H1 (cell line): ENCODE results near the gene COTL1. TPM values are rescaled to one million over a fixed set of nuclear protein-coding genes. Genes with fewer than 3 reads are reported as not detected.

Experiments
- CTCF ChIA-PET: fragments of 300-600 bp; sonication (Branson Sonifier 250); formaldehyde crosslinking; loops from one replicate; lab custom pipeline; 2021; ENCODE audit not compliant: partially characterized antibody; lab: Charles Lee
- POLR2A ChIA-PET: fragments of 300-600 bp; sonication (Branson Sonifier 250); formaldehyde crosslinking; loops from one replicate; lab custom pipeline; 2021; ENCODE audit warnings: inconsistent platforms; ENCODE audit not compliant: partially characterized antibody; lab: Charles Lee
- DNase-seq, 2 experiments: peaks; one replicate each; pipeline versions ENCODE4 v3.0.0 to v3.0.0-alpha.2; 2010 to 2022; ENCODE audit warnings: low spot score in 2 of 2, low read depth in 1 of 2, mixed read lengths in 1 of 2
- FAIRE-seq: peaks from 2 replicates; lab custom pipeline; 2011; peaks lifted over from hg19 to GRCh38; lab: Jason Lieb, UNC
- H2AFZ ChIP-seq: 2 replicates; pipeline ENCODE4 v1.8.1; 2012; ENCODE audit warnings: low read length, inconsistent platforms
- H2AK5ac ChIP-seq: 2 replicates; pipeline ENCODE4 v1.6.1; 2013; ENCODE audit warnings: low read depth, low read length
- H2BK120ac ChIP-seq: replicated peaks from 2 replicates; pipeline ENCODE3; 2013; ENCODE audit warnings: low read depth, low read length, inconsistent platforms
- H2BK12ac ChIP-seq: 2 replicates; pipeline ENCODE4 v1.6.1; 2013; ENCODE audit warnings: low read depth, low read length
- H2BK15ac ChIP-seq: 2 replicates; pipeline ENCODE4 v1.6.1; 2013; ENCODE audit warnings: low read length
- H2BK20ac ChIP-seq: 2 replicates; pipeline ENCODE4 v1.6.1; 2013; ENCODE audit warnings: low read length
- H2BK5ac ChIP-seq: 2 replicates; pipeline ENCODE4 v1.6.1; 2013; ENCODE audit warnings: low read depth, low read length
- H3K14ac ChIP-seq: 2 replicates; pipeline ENCODE4 v1.6.1; 2013; ENCODE audit warnings: inconsistent platforms; ENCODE audit not compliant: insufficient read length
- H3K18ac ChIP-seq: 2 replicates; pipeline ENCODE4 v1.6.1; 2013; ENCODE audit warnings: low read length; ENCODE audit errors: extremely low read depth
- H3K23ac ChIP-seq: 2 replicates; pipeline ENCODE4 v1.6.1; 2013; ENCODE audit warnings: inconsistent platforms; ENCODE audit not compliant: insufficient read length
- H3K23me2 ChIP-seq: 2 replicates; pipeline ENCODE4 v1.6.1; 2013; ENCODE audit warnings: low read depth, low read length
- H3K27ac ChIP-seq: 2 replicates; pipeline ENCODE4 v1.6.1; 2011; ENCODE audit warnings: low read depth, low read length, inconsistent platforms
- H3K27me3 ChIP-seq, 4 experiments: replicated peaks in 1 of 4; 1 replicate in 1 of 4; 2 replicates in 3 of 4; pipeline versions ENCODE4 v1.6.1 to v1.8.1; 2011 to 2013; ENCODE audit warnings: low read length in 3 of 4, mild to moderate bottlenecking in 3 of 4, inconsistent platforms in 2 of 4, mixed read lengths in 2 of 4, moderate library complexity in 1 of 4; ENCODE audit not compliant: control insufficient read depth in 3 of 4, insufficient read depth in 3 of 4; ENCODE audit errors: extremely low read depth in 1 of 4
- H3K36me3 ChIP-seq, 4 experiments: 2 replicates each; pipeline versions ENCODE4 v1.6.1 to v1.8.1; 2011 to 2013; ENCODE audit warnings: mild to moderate bottlenecking in 4 of 4, low read length in 3 of 4, moderate library complexity in 2 of 4, control low read depth in 1 of 4, inconsistent platforms in 1 of 4; ENCODE audit not compliant: insufficient read depth in 4 of 4, control insufficient read depth in 2 of 4
- H3K4ac ChIP-seq: replicated peaks from 2 replicates; pipeline ENCODE3; 2013; ENCODE audit warnings: low read length, low read depth, mixed read lengths, inconsistent platforms; ENCODE audit not compliant: insufficient read length
- H3K4me1 ChIP-seq, 4 experiments: replicated peaks in 1 of 4; 1 replicate in 1 of 4; 2 replicates in 3 of 4; pipeline versions ENCODE4 v1.6.1 to v1.8.1; 2011 to 2013; ENCODE audit warnings: low read length in 3 of 4, inconsistent platforms in 2 of 4, mixed read lengths in 1 of 4; ENCODE audit not compliant: insufficient read depth in 4 of 4, control insufficient read depth in 3 of 4
- H3K4me2 ChIP-seq, 2 experiments: 2 replicates each; pipeline versions ENCODE4 v1.6.1 to v1.8.1; 2011 to 2013; ENCODE audit warnings: low read depth in 2 of 2, low read length in 2 of 2, control low read depth in 1 of 2, inconsistent platforms in 1 of 2, mild to moderate bottlenecking in 1 of 2; ENCODE audit not compliant: insufficient read depth in 1 of 2
- H3K4me3 ChIP-seq, 4 experiments: fragments of 200-600, 300-600 bp in 1 of 4; sonication (generic), shearing (Covaris generic), sonication (Bioruptor Twin) in 1 of 4; 2 replicates each; pipeline versions ENCODE4 v1.5.1 to v1.8.1; 2011 to 2016; ENCODE audit warnings: low read length in 4 of 4, low read depth in 3 of 4, control low read depth in 2 of 4, inconsistent platforms in 2 of 4, mild to moderate bottlenecking in 2 of 4, mixed read lengths in 1 of 4, moderate library complexity in 1 of 4; ENCODE audit not compliant: insufficient read depth in 2 of 4; ENCODE audit errors: extremely low read depth in 1 of 4
- H3K56ac ChIP-seq: replicated peaks from 2 replicates; pipeline ENCODE3; 2013; ENCODE audit warnings: low read depth, mild to moderate bottlenecking, mixed read lengths, low read length, inconsistent platforms; ENCODE audit not compliant: insufficient read length
- H3K79me1 ChIP-seq: 2 replicates; pipeline ENCODE4 v1.6.1; 2013; ENCODE audit warnings: low read depth, low read length, control low read depth
- H3K79me2 ChIP-seq, 2 experiments: 2 replicates each; pipeline versions ENCODE4 v1.6.1 to v1.8.1; 2012 to 2013; ENCODE audit warnings: low read length in 2 of 2, mild to moderate bottlenecking in 2 of 2, inconsistent platforms in 1 of 2; ENCODE audit not compliant: insufficient read depth in 2 of 2, control insufficient read depth in 1 of 2
- H3K9ac ChIP-seq, 4 experiments: replicated peaks in 1 of 4; 1 replicate in 1 of 4; 2 replicates in 3 of 4; pipeline versions ENCODE4 v1.6.1 to v1.8.1; 2011 to 2013; ENCODE audit warnings: low read depth in 3 of 4, low read length in 3 of 4, control low read depth in 2 of 4, mild to moderate bottlenecking in 2 of 4, moderate library complexity in 2 of 4, inconsistent platforms in 1 of 4; ENCODE audit errors: extremely low read depth in 1 of 4
- H3K9me3 ChIP-seq, 2 experiments: 2 replicates each; pipeline versions ENCODE4 v1.6.1 to v1.8.1; 2012 to 2013; ENCODE audit warnings: mild to moderate bottlenecking in 2 of 2, moderate library complexity in 2 of 2, control low read depth in 1 of 2, inconsistent platforms in 1 of 2, low read depth in 1 of 2, low read length in 1 of 2, mixed read lengths in 1 of 2; ENCODE audit not compliant: insufficient read depth in 2 of 2
- H4K20me1 ChIP-seq, 2 experiments: replicated peaks in 1 of 2; 2 replicates each; pipeline versions ENCODE3 to v1.8.1; 2011 to 2013; ENCODE audit warnings: inconsistent platforms in 2 of 2, low read length in 2 of 2, mild to moderate bottlenecking in 1 of 2; ENCODE audit not compliant: insufficient read depth in 2 of 2, control insufficient read depth in 1 of 2
- H4K5ac ChIP-seq: 2 replicates; pipeline ENCODE4 v1.6.1; 2013; ENCODE audit warnings: low read length, low read depth, mixed read lengths, inconsistent platforms; ENCODE audit not compliant: insufficient read length
- H4K8ac ChIP-seq: 2 replicates; pipeline ENCODE4 v1.8.0; 2013; ENCODE audit warnings: mild to moderate bottlenecking, moderate library complexity, low read length, inconsistent platforms; ENCODE audit not compliant: insufficient read depth; ENCODE audit errors: extremely low read depth
- H4K91ac ChIP-seq: replicated peaks from 2 replicates; pipeline ENCODE3; 2013; ENCODE audit warnings: low read length, mixed read lengths, inconsistent platforms; ENCODE audit not compliant: insufficient read length
- CBX5 ChIP-seq: fragments of 300-800, 300-1000 bp; sonication (generic); IDR thresholded peaks from 2 replicates; pipeline ENCODE4 v1.7.1; 2016; ENCODE audit warnings: antibody characterized with exemption, low read length, low read depth
- CREB1 ChIP-seq: IDR thresholded peaks from 2 replicates; pipeline ENCODE4 v1.6.1; 2012; ENCODE audit warnings: inconsistent platforms
- GABPA ChIP-seq: IDR thresholded peaks from 2 replicates; pipeline ENCODE4 v1.6.1; 2011; ENCODE audit warnings: mild to moderate bottlenecking, low read length, moderate library complexity, borderline replicate concordance; ENCODE audit not compliant: insufficient read depth
- NANOG ChIP-seq: IDR thresholded peaks from 2 replicates; pipeline ENCODE4 v1.6.1; 2011; ENCODE audit warnings: low read length, low read depth, mild to moderate bottlenecking, inconsistent platforms; ENCODE audit not compliant: insufficient read depth, poor library complexity, severe bottlenecking
- NRF1 ChIP-seq: IDR thresholded peaks from 2 replicates; pipeline ENCODE4 v1.6.1; 2011; ENCODE audit warnings: mild to moderate bottlenecking, low read depth, low read length, improper control_type of control experiment
- RAD21 ChIP-seq, 2 experiments: IDR thresholded peaks in 1 of 2; conservative IDR thresholded peaks in 1 of 2; 2 replicates each; pipeline ENCODE4 v1.6.1; 2011; ENCODE audit warnings: low read depth in 2 of 2, low read length in 2 of 2, improper control_type of control experiment in 1 of 2, inconsistent platforms in 1 of 2, mild to moderate bottlenecking in 1 of 2, moderate library complexity in 1 of 2
- RBBP5 ChIP-seq: IDR thresholded peaks from 2 replicates; pipeline ENCODE4 v1.7.1; 2012; ENCODE audit warnings: low read depth, mild to moderate bottlenecking, inconsistent platforms, low read length, moderate library complexity, borderline replicate concordance
- RXRA ChIP-seq: IDR thresholded peaks from 2 replicates; pipeline ENCODE4 v1.6.1; 2011; ENCODE audit warnings: low read depth, mild to moderate bottlenecking, low read length, moderate library complexity; ENCODE audit not compliant: insufficient read depth
- SAP30 ChIP-seq: fragments of 300-600 bp; sonication (generic); IDR thresholded peaks from 2 replicates; pipeline ENCODE4 v1.7.1; 2012; ENCODE audit warnings: low read length, moderate library complexity, mild to moderate bottlenecking, inconsistent platforms; ENCODE audit not compliant: insufficient read depth, insufficient replicate concordance
- SUZ12 ChIP-seq: fragments of 200-600 bp; sonication (generic); IDR thresholded peaks from 2 replicates; pipeline ENCODE4 v1.6.1; 2012; ENCODE audit warnings: mild to moderate bottlenecking, inconsistent platforms, low read length, moderate library complexity, mixed read lengths
- TAF1 ChIP-seq: IDR thresholded peaks from 2 replicates; pipeline ENCODE4 v1.6.1; 2011; ENCODE audit warnings: mild to moderate bottlenecking, low read depth, low read length
- USF2 ChIP-seq: IDR thresholded peaks from 2 replicates; pipeline ENCODE4 v1.6.1; 2011; ENCODE audit warnings: low read length, improper control_type of control experiment
- WGBS, 2 experiments: shearing (Covaris generic) in 1 of 2; methylation state at CpG; one replicate each; pipeline versions ENCODE4 v1.1.6 to v1.1.7; 2013 to 2015; ENCODE audit warnings: low lambda C conversion rate in 2 of 2, mixed read lengths in 2 of 2, inconsistent platforms in 1 of 2, low coverage in 1 of 2, missing lambda C conversion rate in 1 of 2; ENCODE audit not compliant: insufficient replicate concordance in 2 of 2, insufficient coverage in 1 of 2, insufficient read length in 1 of 2; ENCODE audit errors: extremely low coverage in 1 of 2, missing lambda C conversion rate in 1 of 2; 5-methylcytosine and 5-hydroxymethylcytosine counted together
- polyA plus RNA-seq, 7 experiments: library from polyadenylated mRNA; depleted of rRNA in 3 of 7; stranded (reverse) in 5 of 7; unstranded in 2 of 7; fragments of >200 nt in 5 of 7; fragments of 200-250 nt in 2 of 7; gene quantifications; 1 replicate in 5 of 7; 2 replicates in 1 of 7; 4 replicates in 1 of 7; pipeline versions ENCODE4 v1.2.1 to v1.2.3, GENCODE V29; 2011 to 2013; ENCODE audit warnings: missing spikeins in 2 of 7, mixed read lengths in 2 of 7
- total RNA-seq: library from RNA; stranded (reverse); fragmentation: NEBNext Ultra II Directional; extraction: Animal tissue kit (Norgen Biotek cat#: 25700); gene quantifications from 2 replicates; pipeline ENCODE4 v1.2.1, GENCODE V29; 2021

COTL1 gene
- total and polyA plus RNA-seq, 2 of the 8 experiments (the other 6 are each of a cell fraction or from before 2014, with no cell fraction given): 59.2 to 183 TPM

GRCh38 chr16:84665843-84666242 lies 48.0 kb upstream of the COTL1 start:
- 94% methylated on average over 7 of the region's 7 CpGs; no CpG with 5 or more reads in 1 of the 2 experiments for WGBS, 2 experiments
- Histone ChIP-seq H3K18ac (no peak overlapping the region), H3K9me3 (no peaks in the 10 kb centered on the region), H2BK20ac (no peak overlapping the region), H3K36me3 (peaks cover 2 to 10% (median 5%) of the 10 kb centered on the region in 4 experiments; a peak in 4 of 8 replicates), H3K23me2 (no peaks in the 10 kb centered on the region), H2BK5ac (no peak overlapping the region), H3K9ac (no peak overlapping the region), H2AFZ (no peak overlapping the region), H2BK120ac (no peak overlapping the region), H4K5ac (no peak overlapping the region), H3K23ac (no peak overlapping the region), H2BK12ac (no peak overlapping the region), H4K20me1 (no peaks in the 10 kb centered on the region), H2BK15ac (no peak overlapping the region), H3K4me2 (no peak overlapping the region), H3K4ac (no peak overlapping the region), H4K91ac (no peak overlapping the region), H3K4me3 (no peak overlapping the region), H2AK5ac (no peak overlapping the region), H3K4me1 (peaks cover 1 to 9% (median 6%) of the 10 kb centered on the region in 4 experiments; a peak in 4 of 7 replicates), H3K56ac (no peak overlapping the region), H3K27ac (no peak overlapping the region), H3K79me2 (no peaks in the 10 kb centered on the region), H4K8ac (no peak overlapping the region), H3K14ac (no peak overlapping the region), H3K79me1 (no peaks in the 10 kb centered on the region), H3K27me3 (no peaks in the 10 kb centered on the region)
- CTCF ChIA-PET: interaction anchor here (1.1 to 3.4 kb wide), 6 partner anchors 14 to 159 kb away, joined by 3 to 23 read pairs (median 4); no protein-coding TSS in a partner anchor
- no peak for DNase-seq
- POLR2A ChIA-PET: interaction anchor here (1.0 kb wide), 1 partner anchor 35 kb away, joined by 3 read pairs; no protein-coding TSS in a partner anchor
- no peak for FAIRE-seq
- TF ChIP-seq RXRA (no peak), USF2 (no peak), CBX5 (no peak), RAD21 (IDR thresholded peaks at IDR 0.05 in 1 of 2, conservative IDR thresholded peaks at IDR 0.05 in 1 of 2; ENCODE audit: low read depth in 2 of 2, low read length in 2 of 2) (no peak), NANOG (no peak), TAF1 (no peak), CREB1 (no peak), SUZ12 (no peak), RBBP5 (no peak), GABPA (no peak), SAP30 (no peak), NRF1 (no peak)
